Smooth muscle cell (in vitro differentiated cells): Measurements from ENCODE around the gene NVL. TPM values are rescaled to one million over a fixed set of nuclear protein-coding genes. Genes with fewer than 3 reads are reported as not detected.

ENCODE experiments used
- DNase-seq: peaks from one replicate; lab custom pipeline; 2025; ENCODE audit not compliant: unreplicated experiment; lab: John Stamatoyannopoulos, UW
- H2AFZ ChIP-seq: fragments of 200-600 bp; sonication (generic); 2 replicates; pipeline ENCODE4 v1.6.0; 2016; ENCODE audit warnings: antibody characterized with exemption, low read depth, mild to moderate bottlenecking
- H3F3A ChIP-seq: fragments of 200-600 bp; sonication (generic); 2 replicates; pipeline ENCODE4 v1.6.0; 2017; ENCODE audit warnings: antibody characterized with exemption, low read depth
- H3K27ac ChIP-seq: fragments of 200-600 bp; sonication (generic); 2 replicates; pipeline ENCODE4 v1.5.1; 2016; ENCODE audit warnings: low read depth, mild to moderate bottlenecking
- H3K27me3 ChIP-seq: fragments of 200-600 bp; sonication (generic); 2 replicates; pipeline ENCODE4 v1.6.1; 2016; ENCODE audit warnings: low read depth, mild to moderate bottlenecking
- H3K36me3 ChIP-seq: fragments of 200-600 bp; sonication (generic); 2 replicates; pipeline ENCODE4 v1.5.1; 2016; ENCODE audit warnings: low read depth
- H3K4me1 ChIP-seq: fragments of 200-600 bp; sonication (generic); 2 replicates; pipeline ENCODE4 v1.5.1; 2016; ENCODE audit warnings: low read depth
- H3K4me2 ChIP-seq: fragments of 200-600 bp; sonication (generic); 2 replicates; pipeline ENCODE4 v1.6.0; 2016; ENCODE audit warnings: mild to moderate bottlenecking
- H3K4me3 ChIP-seq: fragments of 200-600 bp; sonication (generic); 2 replicates; pipeline ENCODE4 v1.5.1; 2016; ENCODE audit warnings: mild to moderate bottlenecking
- H3K79me2 ChIP-seq: fragments of 200-600 bp; sonication (generic); 2 replicates; pipeline ENCODE4 v1.6.0; 2016; ENCODE audit warnings: low read depth, mild to moderate bottlenecking
- H3K9ac ChIP-seq: fragments of 200-600 bp; sonication (generic); 2 replicates; pipeline ENCODE4 v1.6.0; 2016; ENCODE audit warnings: low read depth
- H3K9me3 ChIP-seq: fragments of 200-600 bp; sonication (generic); replicated peaks from 2 replicates; pipeline ENCODE4 v1.5.1; 2016; ENCODE audit warnings: low read depth
- H4K20me1 ChIP-seq: fragments of 200-600 bp; sonication (generic); 2 replicates; pipeline ENCODE4 v1.6.0; 2016; ENCODE audit warnings: low read depth
- CTCF ChIP-seq: fragments of 200-600 bp; sonication (generic); IDR thresholded peaks from 2 replicates; pipeline ENCODE4 v1.5.1; 2017; ENCODE audit warnings: borderline replicate concordance, mild to moderate bottlenecking, antibody characterized with exemption; ENCODE audit not compliant: insufficient read depth, poor library complexity, severe bottlenecking
- WGBS: methylation state at CpG from one replicate; pipeline ENCODE4 v1.1.7; 2016; ENCODE audit warnings: low lambda C conversion rate; 5-methylcytosine and 5-hydroxymethylcytosine counted together
- polyA plus RNA-seq: library from polyadenylated mRNA; unstranded; fragments of >200 nt; fragmentation: Nextera tagmentation; extraction: Ambion mirVana; gene quantifications from 2 replicates; pipeline ENCODE4 v1.2.1, GENCODE V29; 2016
- total RNA-seq: library from RNA; depleted of rRNA; stranded (reverse); fragments of >200 nt; gene quantifications from 2 replicates; pipeline ENCODE4 v1.2.3, GENCODE V29; 2014

The NVL gene
- total and polyA plus RNA-seq, 2 experiments from 2014 or later = 17.3 to 35.4 TPM

GRCh38 chr1:224226849-224227502 is 103.0 kb downstream of the NVL start:
- TF ChIP-seq CTCF = no peak

DNA sequence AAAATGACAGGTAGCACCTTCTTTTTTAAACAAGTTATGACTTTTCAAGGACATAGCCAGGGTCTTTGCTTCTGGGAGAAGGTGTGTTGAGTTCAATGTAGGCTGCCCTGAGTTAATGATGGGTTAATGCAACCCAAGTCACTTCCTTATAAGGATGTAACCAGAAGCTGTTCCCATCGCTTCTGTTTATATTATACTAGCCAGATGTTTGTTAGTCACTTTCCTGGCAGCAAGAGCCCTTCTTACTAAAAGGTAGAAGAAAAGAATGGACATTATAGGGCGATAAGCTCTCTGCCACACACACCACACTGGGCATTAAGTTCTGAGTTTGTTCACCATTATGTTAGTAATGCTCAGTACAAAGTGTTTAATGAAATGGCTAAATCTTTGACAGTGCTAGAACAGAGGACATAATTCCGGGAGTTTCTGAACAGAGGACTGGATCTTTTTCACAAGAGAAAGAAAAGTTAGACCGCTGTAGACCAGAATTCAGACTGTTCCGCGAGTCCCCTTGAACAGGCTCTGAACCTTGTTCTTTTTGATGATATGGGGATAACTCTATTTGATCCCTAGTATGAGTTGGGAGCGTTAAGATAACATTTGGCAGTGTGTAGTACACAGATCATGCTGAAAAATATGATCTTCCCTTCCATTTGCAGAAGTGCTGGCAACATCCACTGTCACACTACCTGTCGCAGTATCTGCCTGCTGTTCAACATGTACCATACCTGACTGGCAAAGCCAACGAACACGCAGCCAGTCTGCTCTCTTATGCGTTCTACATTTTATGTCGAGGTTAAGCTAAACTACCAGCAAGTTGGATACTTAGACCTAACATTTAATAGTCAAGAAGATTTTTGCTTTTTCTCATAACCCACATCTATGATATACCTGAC is 105.9 kb downstream of the NVL start:
- WGBS = 73% methylated on average over 12 of the region's 12 CpGs
- DNase-seq = no peak
- H3K36me3 ChIP-seq = no peaks in the 10 kb centered on the region
- H2AFZ ChIP-seq = no peak overlapping the region
- H3F3A ChIP-seq = no peaks in the 10 kb centered on the region
- H4K20me1 ChIP-seq = no peaks in the 10 kb centered on the region
- H3K4me1 ChIP-seq = peaks cover 5% of the 10 kb centered on the region
- peak overlapping the region; percentile 34 for H3K4me2 ChIP-seq
- TF ChIP-seq CTCF = no peak
- H3K79me2 ChIP-seq = no peaks in the 10 kb centered on the region
- H3K4me3 ChIP-seq = no peak overlapping the region
- H3K27ac ChIP-seq = peak overlapping the region; percentile 51
- H3K27me3 ChIP-seq = no peaks in the 10 kb centered on the region
- H3K9me3 ChIP-seq = no peaks in the 10 kb centered on the region
- H3K9ac ChIP-seq = no peak overlapping the region

More at GRCh38 chr1:224226849-224227502, 103.0 kb downstream of the NVL start:
- Histone ChIP-seq H3K27ac (no peak overlapping the region), H3F3A (no peaks in the 10 kb centered on the region), H3K36me3 (peaks cover 8% of the 10 kb centered on the region), H3K9me3 (no peaks in the 10 kb centered on the region), H3K27me3 (no peaks in the 10 kb centered on the region), H4K20me1 (no peaks in the 10 kb centered on the region), H3K79me2 (no peaks in the 10 kb centered on the region), H3K4me2 (no peak overlapping the region), H2AFZ (no peak overlapping the region), H3K4me3 (no peak overlapping the region), H3K4me1 (peaks cover 5% of the 10 kb centered on the region), H3K9ac (no peak overlapping the region)
- WGBS = 95% methylated on average over 6 of the region's 6 CpGs
- no peak for DNase-seq

DNA sequence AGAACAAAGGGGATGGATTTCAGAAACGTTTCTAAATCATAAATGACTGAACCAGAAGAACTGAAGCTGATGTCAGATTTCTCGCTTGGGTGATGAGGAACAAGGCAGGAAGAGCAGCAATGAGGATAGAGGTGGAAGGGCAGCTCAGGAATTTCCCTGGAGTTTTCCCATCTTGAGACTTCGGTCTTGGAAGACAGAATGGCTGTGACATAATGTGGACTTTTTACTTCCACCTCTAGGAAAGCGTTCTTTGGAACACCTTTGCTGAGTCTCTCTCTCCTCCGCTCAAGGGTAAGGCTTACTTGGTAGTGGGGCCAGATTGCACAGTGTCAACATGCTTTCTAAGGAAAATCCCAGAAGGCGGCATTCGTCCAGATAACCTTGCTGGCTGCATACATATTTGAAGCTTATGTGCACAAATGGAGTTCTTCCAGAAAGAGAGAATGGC is 110.3 kb downstream of the NVL start:
- no peak for DNase-seq
- Histone ChIP-seq H3K4me3 (no peak overlapping the region), H3K9ac (no peak overlapping the region), H3K4me1 (peaks cover 5% of the 10 kb centered on the region), H3K4me2 (no peak overlapping the region), H3F3A (no peaks in the 10 kb centered on the region), H3K79me2 (no peaks in the 10 kb centered on the region), H4K20me1 (no peaks in the 10 kb centered on the region), H3K27me3 (no peaks in the 10 kb centered on the region), H3K27ac (no peak overlapping the region), H3K36me3 (no peaks in the 10 kb centered on the region), H3K9me3 (no peaks in the 10 kb centered on the region), H2AFZ (no peak overlapping the region)
- 84% methylated on average over 7 of the region's 7 CpGs for WGBS
- no peak for TF ChIP-seq CTCF
